Stimulated activated naive CD8-positive, alpha-beta T cell treated with anti-CD3 and anti-CD28 coated beads, Interleukin-15, Interleukin-2, amounts not matched to agents 100 ng/mL and 50 ng/mL, for 24 hours (primary cell): ENCODE measurements around the gene AKAP13.

Experiments
- H3K27ac Mint-ChIP-seq: one replicate; pipeline ENCODE4 v1.8.0; 2021; ENCODE audit warnings: mild to moderate bottlenecking, mixed read lengths
- H3K27me3 Mint-ChIP-seq: one replicate; pipeline ENCODE4 v1.8.0; 2021; ENCODE audit warnings: mixed read lengths
- H3K36me3 Mint-ChIP-seq: one replicate; pipeline ENCODE4 v1.8.0; 2021; ENCODE audit warnings: low read depth, mixed read lengths
- H3K4me1 Mint-ChIP-seq: one replicate; pipeline ENCODE4 v1.8.0; 2021; ENCODE audit warnings: low read depth, mixed read lengths
- H3K4me3 Mint-ChIP-seq: one replicate; pipeline ENCODE4 v1.8.0; 2021; ENCODE audit warnings: mild to moderate bottlenecking, mixed read lengths
- H3K9me3 Mint-ChIP-seq: one replicate; pipeline ENCODE4 v1.8.0; 2021; ENCODE audit warnings: mixed read lengths

AKAP13 gene

DNA sequence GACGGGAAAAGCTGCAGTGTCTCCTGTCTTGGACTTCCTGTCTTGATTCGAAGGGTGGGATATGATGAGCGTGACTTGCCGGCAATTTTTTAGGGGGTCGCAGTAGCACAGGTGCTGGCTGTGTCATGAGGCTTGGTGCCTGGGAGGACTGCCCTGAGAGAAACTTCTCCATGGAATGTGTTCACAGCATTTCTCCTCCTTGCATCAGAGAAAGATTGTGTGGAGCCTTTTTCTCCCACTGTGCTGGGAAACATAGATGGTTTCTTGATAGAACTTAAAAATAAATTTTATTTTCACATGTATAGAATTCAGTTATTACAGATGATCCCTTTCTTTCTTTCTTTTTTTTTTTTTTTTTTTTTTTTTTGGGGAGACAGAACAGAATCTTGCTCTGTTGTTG lies 292.9 kb downstream of the AKAP13 start:
- Mint-ChIP-seq H3K4me3 (no peak overlapping the region), H3K36me3 (peaks cover 59% of the 10 kb centered on the region), H3K4me1 (peaks cover 26% of the 10 kb centered on the region), H3K27me3 (no peaks in the 10 kb centered on the region), H3K27ac (peak overlapping the region; percentile 54), H3K9me3 (no peaks in the 10 kb centered on the region)

DNA sequence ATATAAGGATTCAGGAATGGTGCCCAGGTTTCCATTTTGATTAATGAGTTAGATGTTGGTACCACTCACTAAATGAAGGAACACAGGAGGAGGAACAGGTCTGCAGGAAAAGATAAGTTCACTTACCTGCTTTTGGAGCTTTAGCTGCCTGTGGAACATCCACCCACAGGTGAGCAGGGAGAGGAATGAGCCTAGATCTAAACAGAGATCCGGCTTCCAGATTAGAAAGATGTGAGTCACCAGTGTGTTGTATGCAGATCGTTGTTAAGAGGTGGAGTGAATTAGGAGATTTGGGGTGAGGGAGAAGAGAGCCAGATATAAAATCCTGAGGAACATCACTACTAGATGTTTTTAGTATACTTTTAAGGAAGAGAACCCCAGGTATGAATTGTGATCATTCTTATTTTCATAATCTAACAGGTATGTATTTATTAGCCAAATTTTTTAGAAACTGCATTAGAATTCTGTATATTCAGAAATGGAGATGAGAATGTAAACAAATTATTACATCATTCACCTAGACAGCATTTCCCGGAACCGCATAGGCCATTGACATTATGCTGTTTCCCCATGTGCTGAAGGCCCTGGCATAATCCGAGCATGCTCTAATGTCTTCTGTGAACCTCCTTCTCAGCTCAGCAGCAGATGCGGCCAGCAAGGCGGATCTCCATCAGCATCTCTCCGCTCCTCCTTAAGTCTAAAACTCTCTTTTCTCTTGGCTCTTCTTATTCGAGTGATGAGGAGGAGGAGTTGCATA lies 296.1 kb downstream of the AKAP13 start:
- H3K36me3 Mint-ChIP-seq: peaks cover 53% of the 10 kb centered on the region
- no peak overlapping the region for H3K4me3 Mint-ChIP-seq
- H3K9me3 Mint-ChIP-seq: no peaks in the 10 kb centered on the region
- peak overlapping the region; percentile 7 for H3K27ac Mint-ChIP-seq
- H3K27me3 Mint-ChIP-seq: no peaks in the 10 kb centered on the region
- peaks cover 26% of the 10 kb centered on the region for H3K4me1 Mint-ChIP-seq

DNA sequence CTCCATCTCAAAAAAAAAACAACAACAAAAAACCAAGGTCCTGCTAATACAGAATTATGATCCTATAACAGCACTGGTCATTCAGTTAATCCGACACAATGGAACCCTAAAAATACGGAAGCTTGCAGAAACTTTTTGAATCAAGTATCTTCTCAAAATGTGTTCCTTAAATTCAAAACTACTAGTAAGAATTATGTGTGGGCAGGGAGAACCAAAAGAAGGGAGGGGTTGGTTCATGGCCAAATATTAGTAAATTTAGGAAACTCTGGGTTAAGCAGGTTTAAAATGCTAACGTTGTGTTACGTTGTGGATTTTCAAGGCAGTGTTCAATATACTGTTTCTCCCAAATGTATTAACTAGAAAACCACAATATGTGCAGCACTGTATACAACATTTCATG lies 298.8 kb downstream of the AKAP13 start:
- Mint-ChIP-seq H3K27ac (no peak overlapping the region), H3K4me3 (no peak overlapping the region), H3K36me3 (peaks cover 46% of the 10 kb centered on the region), H3K4me1 (peaks cover 10% of the 10 kb centered on the region), H3K9me3 (no peaks in the 10 kb centered on the region), H3K27me3 (no peaks in the 10 kb centered on the region)

DNA sequence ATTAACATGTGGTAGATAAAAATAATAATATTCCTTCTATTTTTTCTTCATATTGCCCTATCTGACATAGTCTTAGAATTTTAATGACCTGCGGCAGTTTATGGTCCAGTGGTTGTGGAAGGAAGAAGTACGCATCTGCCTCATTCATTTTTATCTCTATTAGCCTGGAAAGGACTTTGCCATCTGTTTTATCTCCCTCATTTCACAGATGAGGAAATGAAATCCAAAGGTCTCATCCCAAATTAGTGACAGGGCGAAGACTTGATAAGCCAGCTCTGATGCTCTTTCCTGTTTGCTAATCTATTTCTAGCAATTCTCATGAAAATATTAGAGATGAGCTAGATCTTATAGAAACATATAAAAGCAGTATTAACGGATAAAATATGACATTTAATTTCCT lies 301.0 kb downstream of the AKAP13 start:
- Mint-ChIP-seq H3K4me1 (peaks cover 11% of the 10 kb centered on the region), H3K9me3 (no peaks in the 10 kb centered on the region), H3K4me3 (no peak overlapping the region), H3K36me3 (peaks cover 51% of the 10 kb centered on the region), H3K27ac (peak overlapping the region; percentile 14), H3K27me3 (no peaks in the 10 kb centered on the region)

DNA sequence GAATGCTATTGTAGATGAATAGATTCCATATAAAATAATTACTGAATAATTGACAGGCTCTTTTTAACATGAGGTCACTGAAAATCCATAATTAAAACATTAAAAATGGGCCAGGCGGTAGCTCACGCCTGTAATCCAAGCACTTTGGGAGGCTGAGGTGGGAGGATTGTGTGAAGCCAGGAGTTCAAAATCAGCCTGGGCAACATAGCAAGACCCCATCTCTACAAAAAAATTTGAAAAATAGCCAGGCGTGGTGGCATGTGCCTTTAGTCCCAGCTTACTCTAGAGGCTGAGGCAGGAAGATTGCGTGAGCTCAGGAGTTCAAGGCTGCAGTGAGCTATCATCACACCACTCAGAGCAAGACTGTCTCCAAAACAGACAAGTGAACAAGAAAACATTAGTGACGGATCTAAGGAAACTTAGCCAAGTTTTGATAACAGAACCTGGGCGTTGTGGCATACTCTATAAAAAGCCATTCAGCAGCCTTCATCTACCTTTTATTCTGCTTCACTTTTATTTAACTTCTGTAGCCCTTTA lies 303.8 kb downstream of the AKAP13 start:
- Mint-ChIP-seq H3K27ac (no peak overlapping the region), H3K36me3 (peaks cover 59% of the 10 kb centered on the region), H3K9me3 (no peaks in the 10 kb centered on the region), H3K27me3 (no peaks in the 10 kb centered on the region), H3K4me1 (peaks cover 37% of the 10 kb centered on the region), H3K4me3 (no peak overlapping the region)

DNA sequence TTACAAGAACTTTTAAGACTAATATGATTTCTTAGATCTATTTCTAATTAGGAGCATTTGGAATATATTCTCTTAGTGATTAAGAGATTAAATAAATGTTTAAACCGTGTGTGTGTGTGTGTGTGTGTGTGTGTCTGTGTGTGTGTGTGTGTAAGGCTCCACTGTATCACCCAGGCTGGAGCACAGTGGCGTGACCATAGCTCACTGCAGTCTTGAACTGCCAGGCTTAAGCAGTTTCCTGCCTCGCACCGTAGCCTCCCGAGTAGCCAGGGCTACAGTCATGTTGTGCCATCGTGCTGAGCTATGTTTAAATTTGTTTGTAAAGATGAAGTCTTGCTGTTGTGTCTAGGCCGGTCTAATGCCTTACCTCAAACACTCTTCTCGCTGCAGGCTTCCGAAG lies 305.0 kb downstream of the AKAP13 start:
- Mint-ChIP-seq H3K4me1 (peaks cover 47% of the 10 kb centered on the region), H3K27me3 (no peaks in the 10 kb centered on the region), H3K27ac (peak overlapping the region; percentile 61), H3K4me3 (no peak overlapping the region), H3K36me3 (peaks cover 56% of the 10 kb centered on the region), H3K9me3 (no peaks in the 10 kb centered on the region)

DNA sequence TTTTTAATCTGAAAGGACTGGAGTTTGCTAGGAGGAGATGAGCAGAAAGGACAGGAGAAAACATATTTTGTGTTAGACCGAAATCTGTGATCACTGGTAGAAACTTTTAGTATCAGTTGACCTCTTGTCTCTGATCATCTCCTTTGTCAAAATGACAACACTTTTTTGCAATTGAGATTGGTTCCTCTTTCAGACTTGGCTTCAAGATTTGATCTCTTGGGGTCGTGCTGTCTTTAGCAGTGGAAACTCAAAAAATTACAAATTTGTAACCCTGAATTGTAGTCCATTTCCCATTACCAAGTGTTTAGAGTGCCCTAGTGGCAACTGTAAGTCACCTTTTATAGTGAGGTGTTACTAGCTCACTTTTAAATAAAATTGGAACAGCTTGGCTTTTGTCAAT lies 306.9 kb downstream of the AKAP13 start:
- Mint-ChIP-seq H3K27ac (peak overlapping the region; percentile 84), H3K4me1 (peaks cover 62% of the 10 kb centered on the region), H3K4me3 (peak overlapping the region; percentile 5), H3K27me3 (no peaks in the 10 kb centered on the region), H3K36me3 (peaks cover 54% of the 10 kb centered on the region), H3K9me3 (no peaks in the 10 kb centered on the region)

DNA sequence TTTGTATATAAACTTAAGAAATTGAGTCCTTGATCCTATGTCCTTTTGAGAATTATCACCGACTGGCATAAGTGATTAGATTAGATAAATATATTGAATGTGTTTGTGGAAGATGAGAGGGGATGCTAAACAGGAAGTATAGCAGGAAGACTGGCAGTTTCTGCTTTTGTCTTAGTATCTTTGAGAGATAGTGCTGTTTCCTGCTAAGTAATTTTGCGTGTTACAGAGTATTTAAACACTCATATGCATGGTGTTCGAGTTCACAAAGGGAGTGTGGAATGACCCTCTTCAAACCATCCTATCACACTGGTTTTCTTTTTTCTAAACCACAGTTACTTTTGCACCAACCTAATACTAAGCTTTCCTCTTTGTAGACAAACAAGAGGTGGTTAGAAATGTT lies 308.3 kb downstream of the AKAP13 start:
- Mint-ChIP-seq H3K4me3 (peak overlapping the region; percentile 86), H3K27me3 (no peaks in the 10 kb centered on the region), H3K27ac (peak overlapping the region; percentile 98), H3K4me1 (peaks cover 76% of the 10 kb centered on the region), H3K36me3 (peaks cover 58% of the 10 kb centered on the region), H3K9me3 (no peaks in the 10 kb centered on the region)

DNA sequence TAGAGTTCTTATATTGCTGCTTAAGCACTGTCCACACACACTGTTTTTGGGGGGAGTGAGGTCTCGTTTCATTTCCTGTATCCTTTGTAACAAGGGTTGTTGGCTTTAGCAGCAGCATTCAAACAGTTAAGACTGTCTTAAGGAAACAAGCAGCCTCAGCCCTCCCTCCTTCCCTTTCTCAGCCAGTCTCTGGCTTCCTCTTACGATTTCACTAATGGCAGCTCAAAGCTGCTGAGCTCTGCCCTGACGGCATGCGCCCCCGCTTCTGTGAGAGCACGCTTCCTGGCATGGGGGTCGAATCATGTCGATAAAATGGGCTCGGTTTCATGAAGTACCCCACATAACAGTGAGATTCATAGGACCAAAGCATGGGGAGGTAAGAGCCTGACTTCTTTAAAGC lies 309.3 kb downstream of the AKAP13 start:
- Mint-ChIP-seq H3K9me3 (no peaks in the 10 kb centered on the region), H3K4me1 (peaks cover 80% of the 10 kb centered on the region), H3K27me3 (no peaks in the 10 kb centered on the region)

DNA sequence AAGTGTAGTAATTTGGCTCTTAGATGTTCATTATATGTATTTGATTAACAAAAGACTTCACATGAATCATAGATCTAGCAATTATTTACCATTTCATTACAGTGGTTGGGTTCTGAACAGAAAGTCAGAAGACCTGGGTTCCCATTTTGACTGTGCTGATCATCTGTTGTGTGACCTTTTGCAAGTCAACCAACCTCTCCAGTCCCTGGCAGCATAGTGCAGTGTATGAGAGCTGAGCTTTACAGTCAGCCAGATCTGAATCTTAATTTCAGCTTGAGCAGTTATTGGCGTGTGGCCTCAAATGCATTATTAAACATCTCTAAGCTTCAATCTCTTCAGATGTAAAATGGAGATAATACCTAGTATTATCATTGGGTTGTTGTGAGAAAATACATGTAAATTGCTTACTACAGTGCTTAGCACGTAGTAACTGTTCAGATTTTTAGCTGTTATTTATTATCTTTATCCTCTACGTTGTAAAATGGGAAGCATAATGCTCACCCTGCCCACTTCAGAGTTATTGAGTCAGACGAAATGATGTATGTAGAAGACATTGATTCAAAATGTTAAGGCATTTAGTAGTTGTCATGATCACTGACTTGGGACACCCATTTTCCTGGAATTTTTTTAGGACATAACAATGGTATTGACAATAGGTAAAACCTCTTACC lies 310.3 kb downstream of the AKAP13 start:
- peaks cover 62% of the 10 kb centered on the region for H3K36me3 Mint-ChIP-seq

More for the DNA sequence above, 309.3 kb downstream of the AKAP13 start:
- Mint-ChIP-seq H3K4me3 (peak overlapping the region; percentile 86), H3K27ac (peak overlapping the region; percentile 98), H3K36me3 (peaks cover 58% of the 10 kb centered on the region)

DNA sequence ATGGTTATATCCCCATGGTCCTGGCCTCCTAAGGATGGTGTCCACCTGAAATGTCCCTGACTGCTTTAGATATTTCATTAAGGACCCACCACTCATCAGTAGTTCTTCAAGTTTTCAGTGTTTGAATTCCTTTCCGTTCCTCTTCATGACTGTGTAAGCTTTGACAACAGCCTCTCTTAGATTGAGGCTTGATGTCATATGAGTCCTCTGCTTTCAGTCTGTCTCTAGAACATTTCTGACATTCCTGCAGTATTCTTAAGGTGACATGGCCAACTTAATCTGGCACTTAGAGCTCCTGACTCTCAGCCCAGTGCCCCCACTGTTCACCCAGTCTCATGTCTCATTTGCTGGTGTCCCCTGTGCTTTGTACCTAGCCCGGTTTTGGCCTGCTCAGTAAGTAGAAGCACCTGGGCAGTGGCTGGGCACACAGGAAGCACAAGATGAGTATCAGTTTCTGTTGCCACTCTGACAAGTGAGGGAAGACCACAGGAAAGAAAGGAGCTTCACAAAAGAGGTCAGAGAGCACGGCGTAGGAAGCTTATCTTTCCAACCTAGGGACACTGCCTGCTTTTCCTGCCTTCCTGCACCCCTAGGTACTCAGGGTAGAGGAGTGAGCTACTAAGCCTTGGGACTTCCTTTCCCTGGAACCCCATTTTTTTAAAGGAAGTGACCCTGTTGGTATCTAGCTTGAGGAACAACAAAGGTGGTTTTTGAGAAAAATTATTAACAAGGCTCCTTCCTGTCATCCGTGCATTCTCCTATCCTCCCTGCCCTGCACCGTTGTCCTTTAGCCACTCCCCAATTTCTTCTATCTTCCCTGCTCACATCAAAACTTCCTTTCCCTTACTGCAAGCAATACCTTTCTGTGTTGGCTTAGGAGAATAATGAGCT lies 311.2 kb downstream of the AKAP13 start:
- Mint-ChIP-seq H3K4me3 (peak overlapping the region; percentile 86), H3K4me1 (peaks cover 79% of the 10 kb centered on the region), H3K36me3 (peaks cover 59% of the 10 kb centered on the region), H3K27ac (peak overlapping the region; percentile 98), H3K27me3 (no peaks in the 10 kb centered on the region), H3K9me3 (no peaks in the 10 kb centered on the region)

More for the DNA sequence above, 310.3 kb downstream of the AKAP13 start:
- Mint-ChIP-seq H3K27me3 (no peaks in the 10 kb centered on the region), H3K4me3 (peak overlapping the region; percentile 86), H3K27ac (peak overlapping the region; percentile 98), H3K4me1 (peaks cover 87% of the 10 kb centered on the region), H3K9me3 (no peaks in the 10 kb centered on the region)

DNA sequence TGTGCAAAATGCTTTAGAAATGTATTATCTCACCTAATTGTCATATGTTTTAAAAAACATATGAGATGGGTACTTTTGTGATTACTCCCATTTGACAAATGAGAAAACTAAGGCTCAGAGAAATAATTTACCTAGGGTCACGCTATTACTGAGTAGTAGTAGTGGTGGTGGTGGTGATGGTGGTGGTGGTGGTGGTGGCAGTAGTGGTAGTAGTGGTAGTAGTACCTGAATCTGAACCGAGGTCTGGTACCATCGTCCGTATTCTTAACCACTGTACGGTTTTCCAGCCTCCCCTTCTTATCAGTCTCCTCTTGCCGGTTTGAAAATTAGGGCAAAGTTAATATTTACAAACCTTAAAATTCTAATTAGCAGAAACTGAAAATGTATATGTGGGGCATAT lies 311.9 kb downstream of the AKAP13 start:
- Mint-ChIP-seq H3K4me1 (peaks cover 77% of the 10 kb centered on the region), H3K27me3 (no peaks in the 10 kb centered on the region), H3K27ac (peak overlapping the region; percentile 98), H3K36me3 (peaks cover 57% of the 10 kb centered on the region), H3K4me3 (peak overlapping the region; percentile 86), H3K9me3 (no peaks in the 10 kb centered on the region)

DNA sequence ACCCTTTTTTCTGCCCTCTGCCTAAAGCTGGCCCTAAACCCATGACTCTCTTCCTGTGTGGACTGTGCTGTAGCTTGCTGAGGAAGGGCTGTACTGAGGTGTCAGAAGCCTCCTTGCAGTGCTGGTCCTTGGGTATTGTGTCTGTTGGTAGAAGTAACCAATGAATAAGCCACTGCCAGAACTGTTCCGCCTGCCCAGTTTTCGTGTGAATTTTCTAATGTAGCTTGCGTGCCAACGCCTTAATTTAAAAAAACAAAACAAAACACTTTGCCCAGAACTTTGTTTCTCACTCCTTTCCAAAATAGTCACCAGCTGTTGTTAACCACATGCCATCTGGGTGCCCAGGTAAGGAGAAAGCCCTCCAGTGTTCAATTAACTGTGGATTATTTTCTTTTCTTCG lies 312.5 kb downstream of the AKAP13 start:
- peak overlapping the region; percentile 86 for H3K4me3 Mint-ChIP-seq
- H3K4me1 Mint-ChIP-seq: peaks cover 76% of the 10 kb centered on the region
- no peaks in the 10 kb centered on the region for H3K9me3 Mint-ChIP-seq
- H3K27me3 Mint-ChIP-seq: no peaks in the 10 kb centered on the region
- peak overlapping the region; percentile 98 for H3K27ac Mint-ChIP-seq
- H3K36me3 Mint-ChIP-seq: peaks cover 61% of the 10 kb centered on the region

DNA sequence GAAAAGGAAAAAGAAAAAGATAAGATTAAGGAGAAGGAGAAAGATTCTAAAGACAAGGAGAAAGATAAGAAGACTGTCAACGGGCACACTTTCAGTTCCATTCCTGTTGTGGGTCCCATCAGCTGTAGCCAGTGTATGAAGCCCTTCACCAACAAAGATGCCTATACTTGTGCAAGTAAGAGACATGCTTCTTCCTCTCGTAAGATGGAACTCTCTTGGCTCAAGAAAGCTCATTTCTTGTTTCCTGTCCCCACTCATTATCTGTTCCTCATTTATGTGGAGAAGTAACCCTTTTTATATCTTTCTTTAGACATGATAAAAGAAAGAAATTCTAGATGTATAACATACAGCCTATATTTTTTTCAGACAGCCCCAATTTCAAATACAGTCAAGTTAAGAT lies 312.9 kb downstream of the AKAP13 start:
- Mint-ChIP-seq H3K27ac (peak overlapping the region; percentile 98), H3K4me1 (peaks cover 74% of the 10 kb centered on the region), H3K4me3 (peak overlapping the region; percentile 86), H3K9me3 (no peaks in the 10 kb centered on the region), H3K36me3 (peaks cover 61% of the 10 kb centered on the region), H3K27me3 (no peaks in the 10 kb centered on the region)
